Measurements from ENCODE around the gene TMEM272. TPM values are rescaled to one million over a fixed set of nuclear protein-coding genes. Genes with fewer than 3 reads are reported as not detected.

TMEM272 gene
- total and polyA plus RNA-seq, 7 donors, result under 0.01 to 0.28 TPM; not detected in 5

GRCh38 chr13:51805313-51805712 is 39.7 kb downstream of the TMEM272 start:
- WGBS, 2 donors, result 88 to 91% methylated on average over 4 of the region's 4 CpGs
- intact Hi-C loops (cut with DNase I), result loop anchor here (10.0 kb wide), 1 partner anchor 1681 kb away; no protein-coding TSS in a partner anchor

DNA sequence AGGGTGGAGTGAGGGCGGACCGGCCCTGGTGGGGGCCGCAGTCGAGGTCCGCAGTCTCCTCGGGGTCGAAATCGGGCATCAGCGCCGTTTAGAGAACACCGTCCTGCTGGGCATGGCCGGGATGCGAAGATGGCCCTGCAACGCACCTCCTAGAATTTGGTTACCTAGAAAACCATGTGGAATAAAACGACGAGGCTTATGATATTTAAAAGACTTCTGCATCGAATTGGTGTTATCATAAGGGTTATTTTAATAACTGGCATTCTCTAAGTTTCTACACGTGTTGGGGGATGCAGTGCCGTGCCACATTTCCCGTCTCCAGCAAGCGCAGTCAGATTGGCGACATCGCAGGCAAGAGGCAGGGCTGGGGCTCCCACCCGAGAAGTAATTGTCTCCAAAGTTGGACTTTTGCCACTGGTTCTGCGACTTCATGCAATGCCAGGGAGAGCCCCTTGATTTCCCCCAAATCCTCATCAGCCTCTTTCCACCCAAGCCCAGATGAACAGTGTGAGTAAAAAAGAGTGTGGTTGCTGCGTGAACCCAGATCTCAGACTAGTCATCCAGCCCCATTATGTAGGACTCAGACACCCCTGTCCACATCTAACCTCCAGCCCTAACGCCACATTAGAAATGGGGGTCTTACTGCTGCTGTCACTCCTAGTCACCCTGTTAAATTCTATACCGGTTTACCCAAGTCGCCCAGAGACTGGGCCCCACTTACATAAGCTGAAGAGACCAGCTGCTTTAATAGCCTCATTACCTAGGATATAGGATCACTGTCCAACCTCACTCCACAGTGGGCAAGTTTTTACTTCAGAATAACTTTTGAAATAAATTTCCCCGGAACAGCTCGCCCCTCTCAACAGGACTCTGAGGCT is 40.4 kb downstream of the TMEM272 start:
- no peak for TF ChIP-seq POLR2A (IDR thresholded peaks at IDR 0.05)
- TF ChIP-seq POLR2AphosphoS5 (IDR thresholded peaks at IDR 0.05), result no peak
- no peak for TF ChIP-seq EP300 (IDR thresholded peaks at IDR 0.05)
- TF ChIP-seq, protein P1, sequence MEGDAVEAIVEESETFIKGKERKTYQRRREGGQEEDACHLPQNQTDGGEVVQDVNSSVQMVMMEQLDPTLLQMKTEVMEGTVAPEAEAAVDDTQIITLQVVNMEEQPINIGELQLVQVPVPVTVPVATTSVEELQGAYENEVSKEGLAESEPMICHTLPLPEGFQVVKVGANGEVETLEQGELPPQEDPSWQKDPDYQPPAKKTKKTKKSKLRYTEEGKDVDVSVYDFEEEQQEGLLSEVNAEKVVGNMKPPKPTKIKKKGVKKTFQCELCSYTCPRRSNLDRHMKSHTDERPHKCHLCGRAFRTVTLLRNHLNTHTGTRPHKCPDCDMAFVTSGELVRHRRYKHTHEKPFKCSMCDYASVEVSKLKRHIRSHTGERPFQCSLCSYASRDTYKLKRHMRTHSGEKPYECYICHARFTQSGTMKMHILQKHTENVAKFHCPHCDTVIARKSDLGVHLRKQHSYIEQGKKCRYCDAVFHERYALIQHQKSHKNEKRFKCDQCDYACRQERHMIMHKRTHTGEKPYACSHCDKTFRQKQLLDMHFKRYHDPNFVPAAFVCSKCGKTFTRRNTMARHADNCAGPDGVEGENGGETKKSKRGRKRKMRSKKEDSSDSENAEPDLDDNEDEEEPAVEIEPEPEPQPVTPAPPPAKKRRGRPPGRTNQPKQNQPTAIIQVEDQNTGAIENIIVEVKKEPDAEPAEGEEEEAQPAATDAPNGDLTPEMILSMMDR (IDR thresholded peaks at IDR 0.05), result no peak
- 14 to 20% methylated on average over 31 of the region's 31 CpGs for WGBS, 2 donors
- Histone ChIP-seq H3K36me3 (no peaks in the 10 kb centered on the region), H3K4me1 (peaks cover 0 to 54% (median 45%) of the 10 kb centered on the region in 4 donors), H3K27me3 (no peaks in the 10 kb centered on the region), H3K27ac (peak overlapping the region; percentile 91 to 99 (median 97)), H3K9me3 (no peaks in the 10 kb centered on the region), H3K4me3 (peak overlapping the region; percentile 52 to 83 (median 67))
- DNase-seq, result peak; percentile 75
- intact Hi-C loops (cut with DNase I), result loop anchor here (1.0 to 10.0 kb wide), 4 partner anchors 67 to 1680 kb away; partner anchors contain the start of genes FAM124A and INTS6

More at GRCh38 chr13:51805313-51805712, 39.7 kb downstream of the TMEM272 start:
- H3K27ac ChIP-seq, result peak overlapping the region; percentile 91 to 99 (median 97)
- TF ChIP-seq EP300 (IDR thresholded peaks at IDR 0.05) (no peak), POLR2A (IDR thresholded peaks at IDR 0.05) (no peak), POLR2AphosphoS5 (IDR thresholded peaks at IDR 0.05) (no peak)
- TF ChIP-seq, protein P1 (IDR thresholded peaks at IDR 0.05), result no peak
- no peaks in the 10 kb centered on the region for H3K27me3 ChIP-seq
- DNase-seq, result no peak
- H3K36me3 ChIP-seq, result no peaks in the 10 kb centered on the region
- H3K4me3 ChIP-seq, result peak overlapping the region in 1 of 4 donors; percentile 83
- peaks cover 0 to 46% (median 39%) of the 10 kb centered on the region in 4 donors for H3K4me1 ChIP-seq
- no peaks in the 10 kb centered on the region for H3K9me3 ChIP-seq

DNA sequence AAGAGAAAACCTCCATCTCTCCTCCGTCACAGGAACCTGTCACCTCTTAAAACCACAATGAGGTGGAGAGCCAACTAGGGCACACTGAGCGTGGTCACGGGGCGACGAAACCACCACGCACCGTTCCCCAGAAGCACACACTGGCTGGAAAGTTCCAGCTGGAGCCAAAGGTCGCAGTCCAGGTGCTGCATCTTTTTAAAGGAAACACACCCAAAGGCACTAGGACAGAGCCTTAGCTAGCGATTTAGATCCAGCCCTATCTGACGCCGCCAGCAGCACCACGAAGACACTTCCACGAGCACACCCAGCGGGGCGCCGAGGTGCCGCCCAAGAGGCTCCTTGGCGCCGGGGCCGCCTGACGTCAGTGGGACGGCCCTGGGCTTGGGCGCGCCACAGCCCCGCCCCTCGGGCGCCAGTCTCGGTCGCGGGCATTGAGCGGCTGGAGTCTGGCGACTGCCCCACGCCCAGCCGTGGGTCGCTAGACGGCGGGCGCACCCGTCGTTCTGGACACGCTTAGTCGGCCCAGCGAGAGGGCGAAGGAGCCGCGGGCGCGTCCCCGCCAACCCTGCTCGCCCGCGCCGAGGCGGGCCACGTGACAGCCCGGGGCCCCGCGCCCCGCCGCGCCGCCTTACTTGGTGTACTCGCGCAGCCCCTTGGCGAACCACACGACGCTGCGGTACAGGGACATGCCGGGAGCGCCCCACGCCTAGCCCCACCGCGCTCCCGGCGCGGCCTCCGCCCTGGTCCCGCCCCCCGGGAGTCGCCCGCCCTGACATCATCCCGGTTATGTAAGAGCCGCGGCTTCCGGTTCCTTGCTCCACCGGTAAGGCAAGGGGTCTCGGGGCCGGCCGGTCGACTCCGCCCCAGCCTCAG is 41.3 kb downstream of the TMEM272 start, which contains the start of gene DHRS12:
DHRS12 (minus strand) TSS at position 742 of the 873 bp plus-strand sequence. CDS start 4,504 bp downstream, outside the sequence.
- Histone ChIP-seq H3K36me3 (peaks cover 0 to 1% (median 0%) of the 10 kb centered on the region in 4 donors), H3K27me3 (no peaks in the 10 kb centered on the region), H3K9me3 (no peaks in the 10 kb centered on the region), H3K27ac (peak within 1 kb of the TSS; percentile 91 to 99 (median 97)), H3K4me3 (peak within 1 kb of the TSS; percentile 52 to 83 (median 67)), H3K4me1 (peaks cover 0 to 54% (median 45%) of the 10 kb centered on the region in 4 donors)
- TF ChIP-seq POLR2A (IDR thresholded peaks at IDR 0.05) (peak; percentile 83 to 86), POLR2AphosphoS5 (IDR thresholded peaks at IDR 0.05) (peak; percentile 89 to 93 (median 92)), EP300 (IDR thresholded peaks at IDR 0.05) (peak in 2 of 4 donors; percentile 31 to 45)
- TF ChIP-seq, protein P1 (IDR thresholded peaks at IDR 0.05), result no peak
- intact Hi-C loops (cut with DNase I), result loop anchor here (1.0 to 10.0 kb wide), 5 partner anchors 66 to 1679 kb away; partner anchors contain the start of genes FAM124A, INTS6 and WDFY2
- 1% methylated on average over 91 of the region's 91 CpGs for WGBS, 2 donors
- DNase-seq, result peak; percentile 97
